ENCODE measurements around the gene IMMP2L.

- TF ChIP-seq CTCF (IDR thresholded peaks at IDR 0.05; ENCODE audit: insufficient read depth, low read length, poor library complexity, severe bottlenecking) (no peak), EZH2phosphoT487 (conservative IDR thresholded peaks at IDR 0.05; ENCODE audit: low read length) (no peak)
Measured at GRCh38 chr7:110625294-110625693, 937.0 kb downstream of the IMMP2L start.

Data from SU-DHL-6 (cell line).